Activated CD4-positive, alpha-beta T cell treated with anti-CD3 and anti-CD28 coated beads, Interleukin-2, amount 50 U/mL, for 1 hour (primary cell): ENCODE data around the gene DENND1A.

Experiments
- DNase-seq: peaks from one replicate; pipeline ENCODE4 v3.0.0-alpha.2; 2020

The DENND1A gene

DNA sequence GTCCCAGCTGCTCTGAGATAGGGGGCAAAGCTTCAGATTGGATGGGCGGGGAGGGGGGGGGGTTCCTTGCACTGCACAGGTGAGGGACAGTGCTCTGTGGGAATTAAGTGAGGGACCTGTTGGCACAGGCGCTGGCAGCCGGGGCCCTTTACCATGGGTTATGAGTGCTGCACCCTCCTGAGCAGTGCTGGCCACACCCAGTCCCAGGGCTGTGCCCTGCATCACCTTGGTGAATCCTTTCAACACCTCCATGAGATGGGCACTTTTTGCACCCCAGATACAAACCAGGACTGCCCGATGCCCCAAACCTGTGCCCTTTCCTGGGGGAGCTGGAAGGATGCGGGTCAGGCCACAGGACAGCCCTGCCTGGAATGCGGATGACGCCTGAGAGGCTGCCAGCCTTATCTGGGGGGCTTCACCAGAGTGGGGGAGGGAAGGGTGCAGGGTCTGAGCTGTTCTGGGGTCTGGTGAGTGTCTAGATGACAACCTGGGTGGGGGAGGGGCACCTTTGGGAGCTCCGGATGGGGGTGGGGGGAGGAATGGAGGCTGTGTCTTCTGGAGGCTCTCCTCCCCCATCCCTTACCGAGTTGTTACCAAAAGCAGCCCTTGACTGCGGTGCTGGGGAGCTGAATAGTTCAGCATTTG, 568.7 kb downstream of the DENND1A start:
- no peak for DNase-seq

DNA sequence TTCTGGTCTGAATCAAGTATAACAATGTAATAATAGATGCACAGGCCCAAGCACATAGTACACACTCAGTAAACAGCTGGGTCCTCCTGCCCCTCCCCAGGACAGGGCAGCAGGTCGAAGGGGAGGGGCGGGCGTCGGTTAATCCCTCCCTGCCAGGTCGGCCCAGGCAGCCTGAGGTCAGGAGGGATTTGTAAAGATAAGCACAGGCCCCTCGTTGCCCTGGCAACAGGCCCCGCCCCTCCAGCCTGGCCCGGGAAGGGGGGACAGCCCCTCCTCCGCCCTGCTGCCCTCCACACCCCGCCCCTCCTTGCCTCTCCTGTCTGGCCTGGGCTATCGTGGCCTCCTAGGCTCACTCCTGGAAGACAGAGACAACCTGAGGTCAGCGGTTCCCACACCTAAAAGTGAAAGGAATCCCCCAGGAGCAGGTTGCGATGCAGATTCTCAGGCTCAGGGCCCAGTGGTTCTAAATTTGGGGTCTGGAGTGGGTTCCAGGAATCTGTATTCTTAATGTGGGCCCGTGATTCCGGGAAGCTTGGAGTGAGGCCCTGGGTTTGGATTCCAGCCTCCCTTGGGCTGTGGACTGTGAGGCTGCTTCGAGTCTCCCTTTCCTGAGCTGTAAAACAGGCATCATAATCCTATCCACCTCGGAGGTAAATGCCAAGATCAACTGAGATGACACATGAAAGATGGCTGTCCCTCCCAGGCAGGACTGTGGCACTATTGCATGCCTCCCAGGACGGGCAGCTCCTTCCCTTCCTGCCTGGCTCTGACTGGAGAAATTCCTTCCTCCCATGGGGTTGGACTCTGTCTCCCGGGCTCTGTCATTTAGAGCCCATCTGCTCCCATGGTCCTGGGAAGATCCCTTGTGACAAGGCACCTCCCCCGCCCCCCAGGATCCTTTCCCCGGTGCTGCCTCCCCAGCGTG, 569.5 kb downstream of the DENND1A start:
- peak; percentile 31 for DNase-seq

DNA sequence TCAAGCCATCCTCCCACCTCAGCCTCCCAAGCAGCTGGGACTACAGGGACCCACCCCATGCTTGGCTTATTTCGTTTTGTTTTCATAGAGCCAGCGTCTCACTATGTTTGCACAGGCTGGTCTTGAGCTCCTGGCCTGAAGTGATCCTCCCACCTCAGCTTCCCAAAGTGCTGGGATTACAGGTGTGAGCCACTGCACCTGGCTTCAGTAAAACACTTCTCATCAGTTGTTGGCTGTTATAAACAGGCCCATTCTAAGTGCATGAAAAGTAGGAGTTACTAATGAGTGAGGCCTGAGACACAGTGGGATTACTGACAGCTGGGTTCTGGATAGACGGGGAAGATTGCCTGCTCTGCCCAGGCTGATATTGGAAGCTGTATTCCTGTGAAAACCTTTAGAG, 570.4 kb downstream of the DENND1A start:
- no peak for DNase-seq

DNA sequence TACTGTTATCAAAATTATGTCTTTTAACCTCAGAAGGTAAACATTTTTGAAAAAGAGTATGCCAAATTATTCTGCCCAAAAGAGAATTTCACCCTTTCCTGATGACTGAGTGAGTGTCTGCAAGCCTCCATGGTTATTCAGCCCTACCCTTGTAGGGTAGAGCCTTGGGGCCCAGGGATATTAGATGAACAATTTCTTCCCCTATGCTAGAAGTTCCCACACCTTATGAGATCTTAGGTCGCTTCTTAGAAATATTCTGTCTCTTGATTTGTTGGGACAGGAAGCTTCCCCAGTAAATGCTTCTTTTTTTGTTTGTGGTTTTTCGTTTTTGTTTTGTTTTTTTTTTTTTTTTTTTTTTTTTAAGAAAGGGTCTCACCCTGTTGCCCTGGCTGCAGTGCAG, 570.8 kb downstream of the DENND1A start:
- no peak for DNase-seq

DNA sequence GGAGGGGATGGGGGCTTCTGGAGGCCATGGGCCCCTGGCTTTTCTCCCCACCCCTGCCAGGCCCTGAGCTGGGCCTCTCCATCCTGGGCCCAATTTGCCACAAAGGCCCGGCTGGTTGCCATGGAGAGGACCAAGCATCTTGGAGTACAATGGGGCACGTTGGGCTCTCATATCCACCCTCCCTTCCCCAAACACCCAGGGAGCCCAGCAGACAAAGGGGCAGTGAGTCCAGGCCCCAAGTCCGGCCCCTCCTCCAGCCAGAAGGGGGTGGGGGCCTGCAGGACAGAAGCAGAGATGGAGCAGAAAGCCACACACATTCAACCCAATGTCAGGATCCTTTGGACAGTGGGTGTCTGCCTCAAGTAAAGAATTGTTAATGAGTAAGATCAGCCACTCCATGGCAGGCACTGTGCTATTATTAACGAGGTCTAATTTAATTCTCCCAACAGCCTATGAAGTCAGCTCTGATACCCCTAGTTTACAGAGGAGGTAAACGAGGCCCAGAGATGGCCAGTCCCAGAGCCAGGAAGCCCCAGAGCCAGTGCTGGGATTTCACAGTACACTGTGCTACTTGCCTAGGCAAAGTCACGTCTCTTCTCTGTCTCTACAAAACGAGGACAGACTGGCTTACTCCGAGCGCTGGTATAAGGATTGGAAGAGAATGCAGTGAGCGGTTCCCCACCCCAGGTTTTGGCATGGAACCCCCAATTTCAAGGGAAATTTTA, 571.6 kb downstream of the DENND1A start:
- no peak for DNase-seq

DNA sequence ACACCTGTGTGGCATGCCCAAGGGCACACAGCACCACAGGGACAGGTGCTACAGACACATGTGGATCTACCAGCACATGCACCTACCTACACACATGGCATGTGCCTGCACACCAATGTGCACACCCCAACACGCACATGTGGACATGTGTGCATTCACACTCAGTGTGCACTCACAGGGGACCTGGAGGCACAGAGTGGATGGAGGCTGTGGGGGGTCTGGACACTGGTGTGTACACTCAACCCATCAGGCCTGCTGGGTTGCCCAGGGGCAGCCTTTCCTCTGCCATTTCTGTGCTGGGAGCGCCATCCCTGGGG, 572.2 kb downstream of the DENND1A start:
- no peak for DNase-seq

DNA sequence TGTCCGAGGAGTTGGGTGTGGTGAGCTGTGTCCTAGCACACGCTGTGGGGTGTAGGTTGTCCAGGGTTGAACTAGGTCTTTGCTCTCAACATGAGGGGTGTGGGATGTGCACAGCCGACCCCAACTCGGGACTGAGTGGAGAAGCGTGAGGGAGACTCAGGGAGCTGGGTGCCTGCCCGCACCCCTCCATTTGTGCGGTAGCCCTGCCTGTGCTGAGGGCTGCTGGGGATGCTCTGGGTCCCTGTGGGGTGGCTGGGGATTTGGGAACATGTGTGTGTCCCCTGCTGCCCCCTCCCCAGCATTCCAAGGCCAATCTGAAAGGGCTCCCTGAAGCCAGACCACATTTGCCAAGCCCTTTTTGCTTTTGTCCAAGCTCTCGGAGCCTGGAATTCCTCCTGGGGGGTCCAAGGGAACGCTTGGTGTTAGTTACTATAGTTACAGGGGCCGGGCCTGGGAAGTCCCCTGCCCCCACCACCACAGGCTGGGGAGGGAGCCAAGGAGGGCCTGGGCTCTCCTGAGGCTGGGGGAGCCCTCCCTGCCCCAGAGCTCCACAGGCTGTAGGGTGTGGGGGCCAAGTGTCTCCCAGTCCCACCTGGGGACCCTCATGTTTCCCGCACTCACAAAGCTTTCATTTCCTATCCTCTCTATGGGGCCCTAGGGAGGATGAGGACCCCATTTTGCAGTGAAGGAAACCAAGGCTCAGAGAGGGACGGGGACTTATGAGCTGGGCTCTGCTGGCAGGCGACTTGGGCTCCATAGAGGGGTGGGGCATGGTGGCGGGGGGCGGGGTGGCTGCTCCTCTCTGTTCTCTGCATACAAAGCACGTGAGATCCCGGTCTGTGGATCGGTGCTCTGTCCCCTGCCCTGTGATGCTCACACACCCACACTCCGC, 572.8 kb downstream of the DENND1A start:
- no peak for DNase-seq

DNA sequence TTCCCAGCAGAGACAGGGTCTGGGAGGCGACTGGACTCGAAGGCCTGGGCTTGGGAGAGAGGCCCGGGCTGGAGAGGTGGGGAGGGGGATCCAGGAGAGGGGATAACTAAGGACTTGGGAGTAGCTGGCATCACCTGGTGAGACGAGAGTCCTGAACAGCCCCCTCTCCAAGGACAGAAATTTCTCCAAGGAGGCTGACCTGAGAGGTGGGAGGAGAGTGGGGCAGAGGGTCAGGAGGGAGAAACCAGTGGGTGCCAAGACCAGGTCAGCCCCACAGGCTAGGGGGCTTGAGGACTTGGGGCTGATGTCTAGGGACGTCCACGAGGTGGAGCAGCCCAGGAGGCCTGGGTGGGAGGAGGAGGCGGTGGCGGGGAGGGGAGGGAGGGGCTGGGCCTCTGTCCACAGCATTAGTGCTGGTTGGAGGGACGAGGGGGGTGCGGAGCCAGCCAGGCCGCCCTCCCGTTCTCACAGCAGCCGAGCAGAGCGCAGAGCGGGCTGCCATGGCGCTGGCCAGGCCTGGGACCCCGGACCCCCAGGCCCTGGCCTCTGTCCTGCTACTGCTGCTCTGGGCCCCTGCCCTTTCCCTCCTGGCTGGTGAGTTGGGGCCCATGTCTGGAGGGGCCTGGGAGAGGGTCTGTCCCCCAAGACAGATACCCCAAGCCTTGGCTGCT, 574.0 kb downstream of the DENND1A start, which contains the start of gene CRB2:
TSS of gene CRB2 (plus strand) at position 437 of the 671 bp plus-strand sequence. CDS start at position 501, 64 bp downstream.
- DNase-seq, result no peak

DNA sequence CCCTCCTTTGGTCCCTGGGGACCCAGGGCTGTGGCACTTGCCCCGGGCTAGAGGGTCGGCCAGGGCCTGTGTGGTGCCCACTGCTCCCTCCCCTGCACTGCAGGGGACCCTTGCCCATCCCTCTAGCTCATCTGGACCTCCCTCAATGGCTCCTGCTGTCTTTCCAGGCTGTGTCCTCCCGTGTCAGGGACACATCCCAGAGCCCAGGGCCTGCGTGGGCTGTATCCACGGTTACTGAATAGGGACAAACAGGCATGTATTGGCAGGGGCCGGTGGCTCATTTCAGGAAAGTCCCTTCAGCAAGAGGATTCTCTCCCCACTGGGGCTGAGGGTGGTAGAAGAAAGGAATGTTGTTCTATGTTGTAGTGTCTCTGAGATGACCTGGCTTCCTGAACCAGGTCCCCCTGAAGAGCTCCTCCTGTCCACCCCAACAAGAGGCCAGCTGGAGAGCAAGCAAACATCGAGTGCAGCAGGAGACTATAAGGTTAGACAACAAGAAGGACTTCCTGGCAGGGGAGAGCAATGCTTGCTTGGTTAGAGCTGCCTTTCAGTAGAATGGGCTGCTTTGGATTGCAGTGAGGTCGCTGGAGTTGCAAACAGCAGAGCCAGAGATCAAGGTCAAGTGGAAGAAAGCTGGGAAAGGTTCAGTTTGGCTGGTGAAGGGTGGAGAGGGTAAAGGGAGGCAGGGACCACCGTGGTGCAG, 575.0 kb downstream of the DENND1A start:
- no peak for DNase-seq

DNA sequence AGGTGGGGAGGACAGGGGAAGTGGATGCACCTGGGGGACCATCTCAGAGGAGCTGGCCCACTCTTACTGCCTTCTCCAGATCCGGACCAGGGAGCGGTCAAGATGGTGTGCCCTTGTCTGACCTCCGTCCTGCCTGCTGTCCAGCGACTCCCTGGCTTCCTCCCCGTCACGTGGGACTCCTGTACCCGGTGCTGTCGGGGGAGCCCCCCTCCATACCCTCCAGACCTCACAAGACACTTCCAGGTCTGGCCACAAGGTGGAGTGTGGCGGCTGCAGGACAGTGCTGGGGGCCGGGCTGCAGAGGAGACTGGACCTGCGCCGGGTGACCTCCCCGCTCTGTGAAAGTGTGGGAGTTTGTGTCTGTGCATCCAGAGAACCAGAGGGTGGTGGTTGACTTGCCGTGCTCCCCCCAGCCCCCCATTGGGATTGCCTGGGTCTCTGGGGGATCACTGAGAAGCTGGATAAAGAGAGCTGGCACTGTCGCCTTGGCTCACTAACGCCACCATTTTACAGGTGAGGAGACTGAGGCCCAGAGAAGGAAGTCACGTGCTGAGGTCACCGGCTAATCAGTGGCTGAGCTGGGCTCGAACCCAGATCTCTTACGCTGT, 575.8 kb downstream of the DENND1A start:
- DNase-seq, result peak; percentile 57

DNA sequence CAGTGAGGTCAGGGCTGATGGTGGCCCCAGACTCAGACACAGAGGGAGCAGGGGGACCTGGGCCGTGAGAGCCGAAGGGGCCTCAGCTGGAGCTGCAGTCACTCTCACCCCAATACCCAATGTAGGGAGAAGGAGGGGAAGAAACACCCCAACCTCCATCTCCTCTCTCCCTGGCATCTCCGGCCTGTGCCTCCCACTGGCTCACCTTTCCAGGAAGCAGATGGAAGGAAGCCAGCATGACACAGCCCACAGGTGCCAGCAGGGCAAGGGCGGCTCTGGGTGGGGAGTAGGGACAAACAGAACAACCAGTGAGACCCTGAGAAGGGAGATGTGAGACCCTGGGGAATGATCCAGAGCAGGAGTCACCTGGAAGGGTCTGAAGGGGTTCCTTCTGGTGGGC, 576.9 kb downstream of the DENND1A start:
- no peak for DNase-seq

DNA sequence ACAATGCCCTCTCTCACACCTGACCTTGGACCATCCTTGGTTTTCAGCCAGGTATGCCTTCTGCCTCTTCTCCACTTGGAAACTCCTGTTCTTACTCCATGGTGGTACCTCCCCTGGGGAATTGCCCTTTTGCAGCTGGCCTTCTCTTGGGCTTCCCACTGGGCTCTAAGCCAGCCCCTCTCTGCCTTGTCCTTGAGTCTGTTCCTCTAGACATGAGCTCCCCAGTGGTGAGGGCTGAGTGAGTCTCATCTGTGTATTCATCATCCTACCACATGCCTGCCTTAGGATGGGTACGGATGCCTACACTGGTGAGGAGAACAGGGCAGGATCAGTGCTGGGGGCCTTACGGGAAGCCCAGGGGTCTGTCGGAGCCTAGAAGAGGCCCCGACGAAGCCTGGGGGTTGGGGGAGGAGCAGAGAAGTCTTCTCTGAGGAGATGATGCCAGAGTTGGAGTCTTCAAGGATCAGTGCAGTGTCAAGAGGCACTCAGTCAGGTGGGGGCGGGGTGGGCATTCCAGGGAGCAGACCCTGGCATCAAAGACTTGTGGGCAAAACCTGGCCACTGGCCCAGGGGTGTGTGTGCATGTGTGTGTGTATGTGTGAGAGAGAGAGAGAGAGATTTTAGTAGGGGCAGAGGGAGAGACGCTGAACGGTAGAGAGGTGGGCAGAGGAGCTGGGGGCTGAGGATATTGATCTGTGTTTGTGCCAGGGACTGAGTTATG, 579.2 kb downstream of the DENND1A start:
- DNase-seq, result no peak

DNA sequence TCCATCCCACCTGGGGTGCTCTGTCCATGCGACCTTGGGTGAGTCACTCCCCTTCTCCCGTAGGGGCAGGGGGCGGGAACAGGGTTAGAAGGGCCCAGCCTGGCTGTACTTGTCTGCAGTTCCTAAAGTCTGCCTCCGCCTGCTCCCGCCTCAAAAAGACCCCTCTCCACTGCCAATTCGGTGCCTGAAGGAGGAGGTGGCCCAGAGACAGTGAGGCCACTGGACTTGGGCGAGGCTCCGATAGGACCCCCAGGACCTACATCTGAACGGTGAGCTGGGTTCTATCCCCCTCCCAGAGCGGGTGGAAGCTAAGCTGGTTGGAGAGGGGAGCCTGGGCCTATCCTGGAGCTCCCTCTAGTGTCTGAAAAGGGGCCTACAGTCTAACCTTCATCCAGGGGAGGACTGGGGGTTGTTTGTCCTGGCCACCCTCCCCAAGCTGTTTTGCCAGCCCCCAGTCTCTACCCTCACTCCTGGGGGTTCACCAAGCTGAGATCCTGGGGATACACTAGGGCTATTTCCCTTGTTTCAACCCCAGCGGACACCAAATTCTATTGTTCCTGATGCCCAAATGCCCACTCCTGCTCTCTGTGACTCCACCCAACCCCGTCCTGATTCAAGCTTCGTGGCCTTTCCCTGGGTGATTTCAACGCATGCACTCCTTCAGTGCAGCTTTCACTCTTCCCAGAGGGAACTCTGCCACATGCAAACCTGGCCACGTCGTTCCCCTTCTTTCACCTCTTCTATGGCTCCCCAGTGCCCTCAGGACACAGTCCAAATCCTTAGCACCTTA, 580.0 kb downstream of the DENND1A start:
- DNase-seq, result peak; percentile 61

DNA sequence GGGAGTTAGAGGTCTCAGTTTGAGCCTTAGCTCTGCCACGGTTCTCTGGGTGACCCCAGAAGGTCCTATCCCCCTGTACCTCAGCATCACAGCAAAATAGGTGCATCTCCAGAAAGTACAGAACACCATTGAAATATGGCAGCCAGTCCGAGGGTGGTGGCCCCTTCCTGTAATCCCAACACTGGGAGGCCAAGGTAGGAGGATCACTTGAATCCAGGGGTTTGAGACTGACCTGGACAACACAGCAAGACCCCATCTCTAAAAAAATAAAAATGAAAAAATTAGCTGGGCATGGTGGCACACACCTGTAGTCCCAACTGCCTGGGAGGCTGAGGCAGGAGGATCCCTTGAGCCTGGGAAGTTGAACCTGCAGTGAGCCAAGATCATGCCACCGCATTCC, 580.9 kb downstream of the DENND1A start:
- DNase-seq, result no peak

DNA sequence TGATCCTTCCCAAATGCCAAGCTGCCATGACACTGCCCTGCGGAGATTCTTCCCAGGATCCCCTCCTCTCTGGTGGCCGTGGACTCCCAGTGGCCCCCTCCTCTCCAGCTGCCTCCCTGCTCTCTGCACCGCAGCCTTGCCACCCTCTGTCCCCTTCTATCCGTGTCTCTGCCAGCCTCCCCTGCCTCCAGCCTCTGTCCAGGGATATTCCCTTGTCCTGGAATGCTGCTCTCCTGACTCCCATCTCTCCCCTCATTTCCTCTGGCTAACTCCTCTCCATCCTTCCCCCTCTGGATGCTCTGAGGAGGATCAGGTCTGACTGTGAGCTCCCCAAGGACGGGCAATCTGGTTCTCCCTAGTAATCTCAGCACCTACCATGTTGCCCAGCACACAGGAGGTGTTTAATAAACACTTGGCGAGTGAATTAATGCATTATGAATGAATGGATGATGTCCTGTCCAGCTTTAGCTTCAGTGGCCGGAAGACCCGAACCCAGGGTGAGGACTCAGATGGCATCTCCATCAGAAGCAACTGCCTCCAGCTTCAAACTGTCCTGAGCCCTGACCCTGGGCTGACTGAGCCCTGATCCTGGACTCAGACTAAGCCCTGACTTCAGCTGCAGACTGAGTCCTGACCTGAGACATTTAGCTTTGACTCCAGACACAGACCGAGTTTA, 581.5 kb downstream of the DENND1A start:
- DNase-seq, result no peak

DNA sequence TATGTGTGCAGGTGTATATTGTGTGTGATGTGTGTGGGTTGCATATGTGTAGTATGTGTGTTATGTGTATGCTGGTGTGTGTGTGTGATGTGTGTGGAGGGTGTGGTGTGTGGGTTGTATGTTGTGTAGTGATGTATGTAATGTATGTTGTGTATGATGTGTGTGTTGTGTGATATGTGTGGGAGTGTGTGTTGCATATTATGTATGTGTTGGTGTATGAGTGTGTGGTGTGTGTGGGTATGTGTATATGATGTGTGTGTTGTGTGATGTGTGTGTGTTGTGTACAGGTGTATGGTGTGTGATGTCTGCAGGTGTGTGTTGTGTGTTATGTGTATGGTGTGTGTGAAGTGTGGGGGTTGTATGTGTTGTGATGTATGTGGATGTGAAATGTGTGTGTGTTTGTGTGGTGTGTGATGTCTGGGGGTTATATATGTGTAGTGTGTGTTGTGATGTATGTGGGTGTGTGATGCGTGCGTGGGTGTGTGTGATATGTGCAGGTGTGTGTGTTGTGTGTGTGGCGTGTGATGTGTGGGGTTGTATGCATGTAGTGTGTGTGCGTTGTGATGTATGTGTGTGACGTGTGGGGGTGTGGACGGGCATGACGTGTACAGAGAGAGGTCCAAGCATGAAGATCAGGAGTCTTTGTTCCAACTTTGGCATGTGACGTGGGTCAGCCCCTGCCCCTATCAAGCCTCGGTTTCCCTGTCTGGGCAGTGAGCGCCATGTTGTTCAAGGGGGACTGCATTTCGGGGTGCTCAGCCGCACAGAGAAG, 582.5 kb downstream of the DENND1A start:
- no peak for DNase-seq

DNA sequence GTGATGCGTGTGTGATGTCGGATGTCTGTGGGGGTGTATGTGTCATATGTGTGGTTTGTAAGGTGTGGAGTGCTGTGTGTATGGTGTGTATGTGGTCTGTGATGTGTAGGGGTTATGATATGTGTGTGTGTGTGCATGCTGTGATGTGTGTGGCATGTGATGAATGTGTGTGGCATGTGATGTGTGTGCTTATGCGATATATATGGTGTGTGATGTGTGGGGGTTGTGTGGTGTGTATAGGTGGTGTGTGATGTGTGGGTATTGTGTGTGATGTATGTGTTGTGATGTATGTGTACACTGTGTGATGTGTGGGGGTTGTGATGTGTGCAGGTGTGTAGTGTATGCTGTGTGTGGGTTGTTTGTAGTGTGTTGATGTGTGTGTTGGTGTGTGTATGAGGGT, 583.1 kb downstream of the DENND1A start:
- no peak for DNase-seq

DNA sequence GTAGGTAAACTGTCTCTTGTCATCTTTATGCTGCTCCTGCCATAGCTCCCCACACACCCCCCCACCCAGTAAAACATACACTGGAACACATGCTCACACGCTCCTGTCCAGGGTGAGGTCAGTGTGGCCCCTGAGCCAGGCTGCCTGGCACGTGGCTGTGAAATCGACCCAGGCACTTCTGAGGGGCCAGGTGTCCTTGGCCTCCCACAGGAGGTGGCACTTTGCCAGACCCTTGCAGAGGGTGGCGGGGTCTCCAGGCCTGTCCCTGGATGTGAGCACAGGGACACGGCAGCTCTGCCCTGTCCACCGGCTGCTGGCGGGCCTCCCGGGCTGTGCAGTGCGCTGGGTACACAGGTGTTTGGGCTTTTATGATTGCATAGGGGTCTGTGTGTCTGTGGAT, 583.9 kb downstream of the DENND1A start:
- DNase-seq, result no peak
